ENCODE measurements around the gene ZNF285.
"Not testable (repeated sequence)": the region's sequence is repeated elsewhere in the genome, so short reads cannot be mapped to it uniquely, and the experiment has no call there.

The ZNF285 gene

GRCh38 chr19:44401139-44402115 is at the start of gene ZNF285:
ZNF285 (minus strand) TSS chr19:44401608; CDS start chr19:44397213, 4,395 bp downstream.
- DNase-seq = no peak

- DNase-seq = peak; percentile 75 to 91
Measured at GRCh38 chr19:44447916-44448674, 46.7 kb upstream of the ZNF285 start, which contains the start of gene ZNF229. ZNF229 (minus strand) TSS chr19:44448472; CDS start chr19:44442847, 5,625 bp downstream.

- no peak for DNase-seq
Measured at GRCh38 chr19:44438441-44438840, 37.0 kb upstream of the ZNF285 start.

GRCh38 chr19:44435441-44435840 is 34.0 kb upstream of the ZNF285 start:
- peak; percentile 49 to 62 for DNase-seq

- no peak for DNase-seq
Measured at GRCh38 chr19:44430956-44431355, 29.5 kb upstream of the ZNF285 start.

- DNase-seq = not testable (repeated sequence)
Measured at GRCh38 chr19:44415553-44415952, 14.1 kb upstream of the ZNF285 start.

- DNase-seq = not testable (repeated sequence)
Measured at GRCh38 chr19:44389268-44389667, 12.1 kb downstream of the ZNF285 start.

- no peak for DNase-seq
Measured at GRCh38 chr19:44374789-44375188, 26.6 kb downstream of the ZNF285 start.

- DNase-seq = no peak
Measured at GRCh38 chr19:44371815-44372480, 29.5 kb downstream of the ZNF285 start.

- no peak for DNase-seq
Measured at GRCh38 chr19:44367024-44367423, 34.4 kb downstream of the ZNF285 start.

- DNase-seq = peak; percentile 93 to 97
Measured at GRCh38 chr19:44356383-44357111, 44.9 kb downstream of the ZNF285 start, which contains the start of gene ZNF112. ZNF112 (minus strand) TSS chr19:44356680; CDS start chr19:44340539, 16,141 bp downstream.

GRCh38 chr19:44346556-44346955 is 54.9 kb downstream of the ZNF285 start:
- DNase-seq = no peak

GRCh38 chr19:44345959-44346358 is 55.4 kb downstream of the ZNF285 start:
- DNase-seq = no peak

GRCh38 chr19:44344255-44344654 is 57.2 kb downstream of the ZNF285 start:
- DNase-seq = no peak

- DNase-seq = no peak
Measured at GRCh38 chr19:44341794-44342193, 59.6 kb downstream of the ZNF285 start.

- DNase-seq = not testable (repeated sequence)
Measured at GRCh38 chr19:44334639-44335038, 66.8 kb downstream of the ZNF285 start.

All from NCI-H526 (cell line).